GM19238 (cell line): ENCODE data around the gene SH3PXD2A.

ENCODE experiments used
- DNase-seq: peaks from one replicate; pipeline ENCODE4 v3.0.0; 2011; ENCODE audit warnings: low spot score; ENCODE audit not compliant: insufficient read length

Gene SH3PXD2A

GRCh38 chr10:103572347-103573204, 282.8 kb downstream of the SH3PXD2A start:
- DNase-seq = no peak

GRCh38 chr10:103571656-103571975, 283.8 kb downstream of the SH3PXD2A start:
- no peak for DNase-seq

DNA sequence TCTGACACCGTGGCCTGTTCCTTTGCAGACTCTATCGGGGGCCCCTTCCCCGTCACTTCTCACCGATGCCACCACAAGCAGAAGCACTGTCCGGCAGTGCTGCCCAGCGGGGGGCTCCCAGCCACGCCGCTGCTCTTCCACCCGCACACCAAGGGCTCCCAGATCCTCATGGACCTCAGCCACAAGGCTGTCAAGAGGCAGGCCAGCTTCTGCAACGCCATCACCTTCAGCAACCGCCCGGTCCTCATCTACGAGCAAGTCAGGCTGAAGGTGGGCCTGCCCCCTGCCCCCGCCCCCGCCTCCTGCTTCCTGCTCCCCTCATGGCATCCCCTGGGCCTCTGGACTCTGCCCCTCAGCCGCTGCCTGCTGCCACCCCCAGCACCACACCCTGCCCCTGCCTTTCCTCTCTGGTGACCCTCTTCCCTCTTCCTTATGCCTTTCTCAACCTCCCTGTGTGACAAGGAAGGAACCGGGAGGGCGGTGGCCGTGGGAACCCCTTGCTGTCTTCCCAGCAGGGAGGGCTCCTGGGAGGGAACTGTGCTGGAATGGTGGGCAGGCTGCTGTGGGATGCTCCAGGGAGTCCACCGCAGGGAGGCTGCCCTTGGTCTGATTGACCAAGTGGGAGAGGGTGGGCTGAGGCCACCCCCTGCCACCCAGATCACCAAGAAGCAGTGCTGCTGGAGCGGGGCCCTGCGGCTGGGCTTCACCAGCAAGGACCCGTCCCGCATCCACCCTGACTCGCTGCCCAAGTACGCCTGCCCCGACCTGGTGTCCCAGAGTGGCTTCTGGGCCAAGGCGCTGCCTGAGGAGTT, 284.3 kb downstream of the SH3PXD2A start:
- no peak for DNase-seq

DNA sequence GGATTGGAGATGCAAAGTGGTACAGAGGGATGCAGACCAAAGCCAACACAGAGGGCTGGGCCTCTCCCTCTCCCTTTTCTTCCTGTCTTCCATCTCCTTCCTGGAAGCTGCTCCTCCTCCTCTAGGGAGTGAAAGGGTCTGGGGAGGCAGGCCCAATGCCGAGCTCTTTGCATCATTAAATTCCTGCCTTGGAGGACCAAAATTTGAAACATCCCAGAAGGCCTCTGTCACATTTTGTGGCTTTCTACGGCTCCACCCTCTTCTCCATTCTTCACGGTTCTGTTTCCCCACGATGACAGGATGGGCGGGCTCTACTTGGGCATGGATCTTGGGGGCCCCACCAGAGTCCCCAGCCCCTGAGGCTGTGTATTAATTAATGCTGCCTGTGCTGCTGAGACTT, 285.5 kb downstream of the SH3PXD2A start:
- DNase-seq = no peak

DNA sequence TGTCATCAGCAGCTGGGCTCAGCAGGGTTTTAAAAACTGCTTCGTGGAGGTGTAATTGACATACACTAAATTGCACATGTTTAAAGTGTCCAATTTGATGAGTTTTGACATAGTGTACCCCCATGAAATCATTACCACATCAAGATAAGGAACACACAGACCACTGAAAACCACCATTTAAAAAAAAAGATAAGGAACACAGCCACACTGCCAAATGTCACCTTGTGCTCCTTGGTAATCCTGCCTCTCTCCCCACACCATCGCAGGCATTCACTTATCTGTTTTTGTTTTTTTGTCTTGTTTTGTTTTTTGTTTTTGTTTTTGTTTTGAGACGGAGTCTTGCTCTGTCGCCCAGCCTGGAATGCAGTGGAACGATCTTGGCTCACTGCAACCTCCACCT, 286.9 kb downstream of the SH3PXD2A start:
- no peak for DNase-seq

- DNase-seq = no peak
These were observed 288.8 kb downstream of the SH3PXD2A start for GRCh38 chr10:103566536-103566935.

- DNase-seq = no peak
These were observed 290.4 kb downstream of the SH3PXD2A start for GRCh38 chr10:103564776-103565520.

DNA sequence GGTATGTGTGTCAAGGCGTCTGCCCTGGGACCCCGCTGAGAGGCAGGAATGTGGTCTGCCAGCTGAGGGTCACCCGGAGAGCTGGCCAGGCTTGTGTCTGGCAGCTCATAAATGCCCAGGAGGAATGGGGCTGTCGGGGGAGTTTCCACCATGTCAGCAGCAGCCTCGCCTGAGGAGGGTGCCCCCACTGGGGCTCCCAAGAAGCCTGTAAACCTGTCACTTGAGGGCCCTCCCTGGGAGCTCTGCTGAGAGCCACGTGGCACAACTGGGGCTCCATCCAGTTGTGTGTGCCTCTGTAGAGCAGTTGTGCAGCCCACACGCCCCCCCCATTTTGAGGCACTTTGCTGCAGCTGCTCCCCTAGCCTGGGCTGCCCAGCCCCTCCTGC, 291.3 kb downstream of the SH3PXD2A start:
- no peak for DNase-seq

DNA sequence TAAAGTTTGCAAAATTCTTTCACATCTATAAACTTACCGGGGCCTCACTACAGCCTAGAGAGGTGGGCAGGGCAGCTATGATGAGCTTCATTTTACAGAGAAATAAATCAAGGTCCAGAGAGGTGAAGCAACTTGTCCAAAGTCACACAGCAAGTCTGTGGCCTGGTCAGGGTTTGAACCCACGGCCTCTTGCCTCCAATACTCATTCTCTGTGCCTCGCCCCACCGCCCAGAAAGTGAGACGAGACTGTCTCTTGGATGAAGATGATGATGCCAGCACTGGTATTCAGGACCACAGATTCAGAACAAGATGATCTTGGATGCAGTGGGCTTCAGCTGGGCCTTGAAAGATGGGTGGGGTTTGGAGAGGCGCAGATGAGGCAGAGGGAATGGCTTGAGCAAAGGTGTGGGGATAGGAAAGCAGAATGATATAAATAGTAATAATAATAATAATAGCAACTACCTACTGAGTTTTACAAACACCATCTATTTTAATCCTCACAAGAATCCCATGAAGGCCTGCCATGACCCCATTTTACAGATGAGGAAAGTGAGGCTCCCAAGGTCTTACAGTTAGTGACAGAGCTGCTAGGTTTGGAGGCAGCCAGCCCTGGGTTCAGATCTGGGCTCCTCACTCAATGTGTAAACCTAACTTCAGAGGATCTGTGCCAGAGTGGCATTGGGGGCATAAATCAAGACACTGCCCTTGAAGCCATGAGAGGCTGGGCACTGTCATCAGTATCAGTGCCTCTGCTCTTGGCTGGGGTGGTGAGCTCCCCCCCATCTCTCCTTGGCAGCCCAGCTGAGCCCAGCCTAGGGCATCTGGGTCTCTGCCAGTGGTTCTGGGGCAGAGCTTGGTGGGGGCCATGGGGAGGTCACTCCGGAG, 291.9 kb downstream of the SH3PXD2A start:
- DNase-seq = no peak

GRCh38 chr10:103562383-103562782, 293.0 kb downstream of the SH3PXD2A start:
- no peak for DNase-seq

DNA sequence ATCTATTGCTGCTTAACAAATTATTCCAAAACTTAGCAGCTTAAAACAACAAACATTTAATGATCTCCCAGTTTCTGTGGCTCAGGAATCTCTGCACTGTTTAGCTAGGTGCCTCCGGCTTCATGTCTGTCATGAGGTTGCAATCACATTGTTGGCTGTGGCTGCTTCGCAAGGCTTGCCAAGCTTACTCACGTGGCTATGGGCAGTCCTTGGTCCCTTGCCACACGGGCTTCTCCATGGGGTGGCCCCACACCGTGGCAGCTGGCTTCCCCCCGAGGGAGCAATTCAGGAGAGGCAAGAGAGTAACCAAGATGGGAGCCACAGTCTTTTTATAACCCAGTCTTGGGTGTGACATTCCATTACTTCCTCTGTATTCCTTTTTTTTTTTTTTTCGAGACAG, 294.5 kb downstream of the SH3PXD2A start:
- no peak for DNase-seq

DNA sequence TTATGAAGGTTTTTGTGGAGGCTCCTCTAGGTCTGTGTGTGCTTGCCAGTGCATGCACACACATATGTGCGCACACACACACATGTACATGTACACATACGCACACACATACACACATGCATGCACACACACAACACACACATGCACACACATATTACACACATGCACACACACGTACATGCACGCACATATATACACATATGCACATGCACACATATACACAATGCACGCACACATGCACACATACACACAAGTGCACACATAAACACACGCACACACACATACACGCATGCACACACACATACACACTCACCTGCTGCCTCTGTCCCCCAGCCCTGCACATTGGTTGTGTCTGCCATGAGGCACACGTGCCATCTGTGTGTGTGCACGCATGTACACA, 295.6 kb downstream of the SH3PXD2A start:
- DNase-seq = no peak

GRCh38 chr10:103558911-103559310, 296.5 kb downstream of the SH3PXD2A start:
- DNase-seq = no peak

GRCh38 chr10:103557455-103557854, 297.9 kb downstream of the SH3PXD2A start:
- no peak for DNase-seq

- no peak for DNase-seq
These were observed 298.9 kb downstream of the SH3PXD2A start for GRCh38 chr10:103556383-103557007.

GRCh38 chr10:103555712-103556111, 299.7 kb downstream of the SH3PXD2A start:
- no peak for DNase-seq

- DNase-seq = no peak
These were observed 300.1 kb downstream of the SH3PXD2A start for GRCh38 chr10:103555325-103555649.

- DNase-seq = no peak
These were observed 300.7 kb downstream of the SH3PXD2A start for GRCh38 chr10:103554488-103555324.

DNA sequence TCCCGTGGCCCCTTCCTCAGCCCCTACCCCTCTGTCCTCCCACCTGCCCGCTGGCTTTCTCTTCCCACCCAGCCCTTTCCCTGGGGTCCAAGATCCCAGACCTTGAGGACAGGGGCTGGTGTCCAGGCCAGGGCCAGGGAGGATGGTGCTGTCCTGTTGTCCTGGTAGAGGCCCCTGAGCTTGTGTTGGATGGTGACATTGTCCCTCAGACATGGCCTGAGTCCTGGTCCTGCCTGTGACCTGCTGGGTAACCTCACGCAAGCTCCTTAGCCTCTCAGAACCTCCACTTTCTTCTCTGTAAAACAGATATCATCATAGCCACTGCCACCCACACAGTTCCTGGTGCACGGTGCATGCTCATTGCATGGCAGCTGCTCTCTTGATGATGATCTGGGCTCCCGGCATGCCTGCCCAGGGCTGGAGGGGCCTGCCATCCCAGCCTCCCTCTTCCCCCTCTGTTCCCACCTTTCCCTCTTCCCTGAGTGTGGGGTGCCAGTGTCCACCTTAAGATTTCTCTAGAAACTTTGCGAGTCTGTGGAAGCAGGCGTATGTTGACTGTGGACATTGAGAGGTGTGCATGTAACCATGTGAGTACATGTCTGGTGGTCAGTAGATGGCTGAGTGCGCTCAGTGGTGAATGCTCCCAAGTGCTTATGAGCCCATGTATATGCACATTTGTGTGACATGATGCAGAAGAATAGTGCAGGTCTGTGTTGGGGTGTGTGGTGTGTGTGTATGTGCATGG, 301.5 kb downstream of the SH3PXD2A start:
- DNase-seq = no peak
